Measurements from ENCODE around the gene TMEM52.
"Not testable (repeated sequence)": the region's sequence is repeated elsewhere in the genome, so short reads cannot be mapped to it uniquely, and the experiment has no call there.

Gene TMEM52

GRCh38 chr1:1893997-1894353, 25.1 kb downstream of the TMEM52 start:
- no peak for DNase-seq (ENCODE audit: low read depth)

GRCh38 chr1:1893291-1893985, 25.6 kb downstream of the TMEM52 start:
- no peak for DNase-seq (ENCODE audit: low read depth)

GRCh38 chr1:1892763-1893120, 26.3 kb downstream of the TMEM52 start:
- DNase-seq (ENCODE audit: low read depth): no peak

GRCh38 chr1:1892079-1892762, 26.9 kb downstream of the TMEM52 start:
- DNase-seq (ENCODE audit: low read depth): peak; percentile 19

GRCh38 chr1:1891349-1892078, 27.6 kb downstream of the TMEM52 start:
- DNase-seq (ENCODE audit: low read depth): peak; percentile 67

- DNase-seq (ENCODE audit: low read depth): peak; percentile 92
These were observed 28.4 kb downstream of the TMEM52 start, which contains the start of gene GNB1 for GRCh38 chr1:1890506-1891348. Gene GNB1 (minus strand): TSS chr1:1891087. CDS start chr1:1825453, 65,634 bp downstream.

- peak; percentile 47 for DNase-seq (ENCODE audit: low read depth)
These were observed 29.1 kb downstream of the TMEM52 start for GRCh38 chr1:1889847-1890505.

- no peak for DNase-seq (ENCODE audit: low read depth)
These were observed 29.9 kb downstream of the TMEM52 start for GRCh38 chr1:1889090-1889750.

GRCh38 chr1:1883890-1884289, 35.2 kb downstream of the TMEM52 start:
- DNase-seq (ENCODE audit: low read depth): not testable (repeated sequence)

- DNase-seq (ENCODE audit: low read depth): no peak
These were observed 35.8 kb downstream of the TMEM52 start for GRCh38 chr1:1883092-1883873.

- DNase-seq (ENCODE audit: low read depth): no peak
These were observed 37.4 kb downstream of the TMEM52 start for GRCh38 chr1:1881727-1882126.

- DNase-seq (ENCODE audit: low read depth): no peak
These were observed 38.3 kb downstream of the TMEM52 start for GRCh38 chr1:1880617-1881312.

GRCh38 chr1:1879942-1880341, 39.1 kb downstream of the TMEM52 start:
- no peak for DNase-seq (ENCODE audit: low read depth)

- DNase-seq (ENCODE audit: low read depth): no peak
These were observed 41.1 kb downstream of the TMEM52 start for GRCh38 chr1:1877865-1878436.

GRCh38 chr1:1876335-1876930, 42.6 kb downstream of the TMEM52 start:
- no peak for DNase-seq (ENCODE audit: low read depth)

GRCh38 chr1:1875932-1876331, 43.1 kb downstream of the TMEM52 start:
- DNase-seq (ENCODE audit: low read depth): peak; percentile 25

GRCh38 chr1:1874901-1875300, 44.2 kb downstream of the TMEM52 start:
- no peak for DNase-seq (ENCODE audit: low read depth)

GRCh38 chr1:1873186-1873585, 45.9 kb downstream of the TMEM52 start:
- no peak for DNase-seq (ENCODE audit: low read depth)
